IMR-90 (cell line): ENCODE results near the gene SMCO4. TPM values are rescaled to one million over a fixed set of nuclear protein-coding genes. Genes with fewer than 3 reads are reported as not detected.

Experiments
- ATAC-seq: fragments of 200-7000 bp; cut with Tn5 transposase; 2 replicates; pipeline ENCODE4 v1.9.1; 2020; ENCODE audit warnings: low read depth, mild to moderate bottlenecking, moderate library complexity
- BruUV-seq: library from RNA; stranded (reverse); fragments of 400-500 nt; replicated peaks from 2 replicates; lab custom pipeline; 2021; lab: Mats Ljungman, UMichigan
- CTCF ChIA-PET: fragments of 300-600 bp; formaldehyde crosslinking; extraction: SDS; loops from one replicate; lab custom pipeline; 2021; ENCODE audit warnings: antibody characterized with exemption; lab: Yijun Ruan, JAX
- POLR2A ChIA-PET: fragments of 300-600 bp; sonication (Branson Sonifier 250); formaldehyde crosslinking; loops from one replicate; lab custom pipeline; 2022; ENCODE audit warnings: antibody characterized with exemption; ENCODE audit not compliant: unreplicated experiment; lab: Charles Lee
- DNase-seq: peaks from one replicate; pipeline ENCODE4 v3.0.0; 2013
- H2AFZ ChIP-seq: replicated peaks from 2 replicates; pipeline ENCODE3; 2013; ENCODE audit warnings: low read length, mild to moderate bottlenecking; ENCODE audit not compliant: poor library complexity
- H2AK5ac ChIP-seq: 2 replicates; pipeline ENCODE4 v1.6.1; 2013; ENCODE audit warnings: low read depth, low read length, inconsistent platforms
- H2AK9ac ChIP-seq: replicated peaks from 2 replicates; pipeline ENCODE3; 2013; ENCODE audit warnings: mild to moderate bottlenecking, low read depth, low read length, moderate library complexity; ENCODE audit not compliant: poor library complexity
- H2BK120ac ChIP-seq: 2 replicates; pipeline ENCODE4 v1.6.1; 2013; ENCODE audit warnings: low read depth, low read length, inconsistent platforms
- H2BK15ac ChIP-seq: 3 replicates; pipeline ENCODE4 v1.6.1; 2013; ENCODE audit warnings: low read depth, low read length, inconsistent platforms
- H2BK20ac ChIP-seq: 2 replicates; pipeline ENCODE4 v1.6.1; 2013; ENCODE audit warnings: low read depth, mild to moderate bottlenecking, inconsistent platforms, low read length, moderate library complexity
- H2BK5ac ChIP-seq: 2 replicates; pipeline ENCODE4 v1.6.1; 2013; ENCODE audit warnings: mild to moderate bottlenecking, low read depth, low read length, inconsistent platforms; ENCODE audit not compliant: poor library complexity, severe bottlenecking
- H3K14ac ChIP-seq: replicated peaks from 2 replicates; pipeline ENCODE4 v1.6.1; 2013; ENCODE audit warnings: low read depth, low read length, inconsistent platforms
- H3K18ac ChIP-seq: 2 replicates; pipeline ENCODE4 v1.6.1; 2013; ENCODE audit warnings: low read depth, low read length, control low read depth
- H3K23ac ChIP-seq: 2 replicates; pipeline ENCODE4 v1.6.1; 2013; ENCODE audit warnings: low read depth, low read length, inconsistent platforms
- H3K27ac ChIP-seq: 2 replicates; pipeline ENCODE4 v1.5.1; 2013; ENCODE audit warnings: mild to moderate bottlenecking, control low read depth, low read length; ENCODE audit not compliant: insufficient read depth
- H3K27me3 ChIP-seq: 2 replicates; pipeline ENCODE4 v1.6.1; 2013; ENCODE audit warnings: low read length; ENCODE audit not compliant: control insufficient read depth, insufficient read depth
- H3K36me3 ChIP-seq: 2 replicates; pipeline ENCODE4 v1.6.1; 2013; ENCODE audit warnings: low read length, mixed read lengths; ENCODE audit not compliant: control insufficient read depth, insufficient read depth
- H3K4ac ChIP-seq: 2 replicates; pipeline ENCODE4 v1.6.1; 2013; ENCODE audit warnings: low read depth, low read length, inconsistent platforms
- H3K4me1 ChIP-seq: 2 replicates; pipeline ENCODE4 v1.6.1; 2013; ENCODE audit warnings: low read length, mixed read lengths; ENCODE audit not compliant: control insufficient read depth, insufficient read depth
- H3K4me2 ChIP-seq: 2 replicates; pipeline ENCODE4 v1.6.1; 2013; ENCODE audit warnings: low read depth, mild to moderate bottlenecking, control low read depth, low read length, moderate library complexity
- H3K4me3 ChIP-seq: 2 replicates; pipeline ENCODE4 v1.5.1; 2013; ENCODE audit warnings: low read depth, mild to moderate bottlenecking, control low read depth, low read length, moderate library complexity; ENCODE audit not compliant: insufficient read depth
- H3K56ac ChIP-seq: 2 replicates; pipeline ENCODE4 v1.6.1; 2013; ENCODE audit warnings: low read length, inconsistent platforms; ENCODE audit not compliant: insufficient read depth; ENCODE audit errors: extremely low read depth
- H3K79me1 ChIP-seq, 2 experiments: 2 replicates each; pipeline ENCODE4 v1.6.1; 2013; ENCODE audit warnings: low read length in 2 of 2, inconsistent platforms in 1 of 2, low read depth in 1 of 2
- H3K9ac ChIP-seq: 2 replicates; pipeline ENCODE4 v1.6.1; 2013; ENCODE audit warnings: low read depth, low read length, control low read depth
- H3K9me1 ChIP-seq: 2 replicates; pipeline ENCODE4 v1.6.1; 2013; ENCODE audit warnings: low read length, inconsistent platforms; ENCODE audit not compliant: insufficient read depth
- H3K9me3 ChIP-seq: 2 replicates; pipeline ENCODE4 v1.6.1; 2013; ENCODE audit warnings: low read length; ENCODE audit not compliant: control insufficient read depth, insufficient read depth
- H4K20me1 ChIP-seq: 2 replicates; pipeline ENCODE4 v1.6.1; 2013; ENCODE audit warnings: low read length, inconsistent platforms; ENCODE audit not compliant: insufficient read depth
- H4K5ac ChIP-seq: 2 replicates; pipeline ENCODE4 v1.6.1; 2013; ENCODE audit warnings: mild to moderate bottlenecking, low read depth, low read length, control low read depth
- H4K8ac ChIP-seq, 2 experiments: 2 replicates each; pipeline ENCODE4 v1.6.1; 2013; ENCODE audit warnings: low read depth in 2 of 2, low read length in 2 of 2, control low read depth in 1 of 2, inconsistent platforms in 1 of 2
- H4K91ac ChIP-seq: 2 replicates; pipeline ENCODE4 v1.6.1; 2013; ENCODE audit warnings: low read depth, low read length, inconsistent platforms; ENCODE audit not compliant: insufficient read depth
- BHLHE40 ChIP-seq: fragments of 150-350 bp; IDR thresholded peaks from 2 replicates; pipeline ENCODE4 v1.6.1; 2016; ENCODE audit warnings: mild to moderate bottlenecking, low read depth, low read length
- CEBPB ChIP-seq: IDR thresholded peaks from 2 replicates; pipeline ENCODE4 v1.6.1; 2012; ENCODE audit warnings: low read depth, low read length, improper control_type of control experiment
- CHD1 ChIP-seq: IDR thresholded peaks from 2 replicates; pipeline ENCODE4 v1.6.1; 2012; ENCODE audit warnings: low read depth, low read length, improper control_type of control experiment
- MAZ ChIP-seq: IDR thresholded peaks from 2 replicates; pipeline ENCODE4 v1.6.1; 2012; ENCODE audit warnings: low read depth, mild to moderate bottlenecking, low read length, improper control_type of control experiment, moderate library complexity, borderline replicate concordance
- RAD21 ChIP-seq: IDR thresholded peaks from 2 replicates; pipeline ENCODE4 v1.6.1; 2012; ENCODE audit warnings: low read length, improper control_type of control experiment
- WGBS, 2 experiments: methylation state at CpG; one replicate each; pipeline versions ENCODE4 v1.1.5 to v1.1.7; 2013; ENCODE audit warnings: missing lambda C conversion rate in 2 of 2; ENCODE audit not compliant: insufficient read length in 1 of 2; ENCODE audit errors: extremely low coverage in 2 of 2; 5-methylcytosine and 5-hydroxymethylcytosine counted together
- dilution Hi-C: fragments of 300-500 bp; cut with HindIII; formaldehyde crosslinking; loops from one replicate; pipeline ENCODE4 v1.14.3; 2018; ENCODE audit warnings: low sequenced_read_pairs; ENCODE audit not compliant: unreplicated experiment
- in situ Hi-C: fragments of 300-500 bp; cut with MboI; formaldehyde crosslinking; loops from 3 replicates; pipeline ENCODE4 v1.14.3; 2019; ENCODE audit warnings: low sequenced_read_pairs, inconsistent platforms, mixed read lengths
- intact Hi-C: fragments of 100-400 bp; cut with micrococcal nuclease; formaldehyde crosslinking; loops from 2 replicates; pipeline ENCODE4 v1.10.0; 2022
- polyA plus RNA-seq, 3 experiments: library from polyadenylated mRNA; depleted of rRNA; stranded (reverse); fragments of >200 nt; gene quantifications; 2 replicates each; pipeline ENCODE4 v1.2.3, GENCODE V29; 2012; ENCODE audit warnings: low replicate concordance in 1 of 3
- total RNA-seq: library from RNA; depleted of rRNA; stranded (reverse); fragments of >200 nt; gene quantifications from 2 replicates; pipeline ENCODE4 v1.2.3, GENCODE V29; 2012
- TF ChIP-seq, protein P1 (sequence below): conservative IDR thresholded peaks from 2 replicates; pipeline ENCODE4 v1.5.1; 2012; ENCODE audit warnings: mild to moderate bottlenecking, low read depth, low read length, improper control_type of control experiment
- TF ChIP-seq, protein P2 (sequence below): fragments of 150-350 bp; IDR thresholded peaks from 2 replicates; pipeline ENCODE4 v1.6.1; 2017; ENCODE audit warnings: mild to moderate bottlenecking, antibody characterized with exemption, low read length, low read depth

SMCO4 gene
- total and polyA plus RNA-seq, 2 of the 4 experiments (the other 2 are of a cell fraction): 2.2 to 17.7 TPM

GRCh38 chr11:93481696-93482095 lies 61.5 kb downstream of the SMCO4 start:
- no peak overlapping the region for H4K91ac ChIP-seq
- dilution Hi-C loops: no loop called here
- H3K9me1 ChIP-seq: peaks cover 11% of the 10 kb centered on the region
- no peak for TF ChIP-seq CHD1
- TF ChIP-seq RAD21: no peak
- TF ChIP-seq, protein P1, sequence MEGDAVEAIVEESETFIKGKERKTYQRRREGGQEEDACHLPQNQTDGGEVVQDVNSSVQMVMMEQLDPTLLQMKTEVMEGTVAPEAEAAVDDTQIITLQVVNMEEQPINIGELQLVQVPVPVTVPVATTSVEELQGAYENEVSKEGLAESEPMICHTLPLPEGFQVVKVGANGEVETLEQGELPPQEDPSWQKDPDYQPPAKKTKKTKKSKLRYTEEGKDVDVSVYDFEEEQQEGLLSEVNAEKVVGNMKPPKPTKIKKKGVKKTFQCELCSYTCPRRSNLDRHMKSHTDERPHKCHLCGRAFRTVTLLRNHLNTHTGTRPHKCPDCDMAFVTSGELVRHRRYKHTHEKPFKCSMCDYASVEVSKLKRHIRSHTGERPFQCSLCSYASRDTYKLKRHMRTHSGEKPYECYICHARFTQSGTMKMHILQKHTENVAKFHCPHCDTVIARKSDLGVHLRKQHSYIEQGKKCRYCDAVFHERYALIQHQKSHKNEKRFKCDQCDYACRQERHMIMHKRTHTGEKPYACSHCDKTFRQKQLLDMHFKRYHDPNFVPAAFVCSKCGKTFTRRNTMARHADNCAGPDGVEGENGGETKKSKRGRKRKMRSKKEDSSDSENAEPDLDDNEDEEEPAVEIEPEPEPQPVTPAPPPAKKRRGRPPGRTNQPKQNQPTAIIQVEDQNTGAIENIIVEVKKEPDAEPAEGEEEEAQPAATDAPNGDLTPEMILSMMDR: no peak
- no peak for TF ChIP-seq MAZ
- no peak for TF ChIP-seq CEBPB
- TF ChIP-seq BHLHE40: no peak
- TF ChIP-seq, protein P2, sequence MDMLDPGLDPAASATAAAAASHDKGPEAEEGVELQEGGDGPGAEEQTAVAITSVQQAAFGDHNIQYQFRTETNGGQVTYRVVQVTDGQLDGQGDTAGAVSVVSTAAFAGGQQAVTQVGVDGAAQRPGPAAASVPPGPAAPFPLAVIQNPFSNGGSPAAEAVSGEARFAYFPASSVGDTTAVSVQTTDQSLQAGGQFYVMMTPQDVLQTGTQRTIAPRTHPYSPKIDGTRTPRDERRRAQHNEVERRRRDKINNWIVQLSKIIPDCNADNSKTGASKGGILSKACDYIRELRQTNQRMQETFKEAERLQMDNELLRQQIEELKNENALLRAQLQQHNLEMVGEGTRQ: no peak
- H3K27ac ChIP-seq: no peak overlapping the region
- ChIA-PET POLR2A (no interaction called here), CTCF (interaction anchor here (1.4 kb wide), 1 partner anchor 14 kb away, joined by 3 read pairs; no protein-coding TSS in a partner anchor)
- H3K4ac ChIP-seq: no peak overlapping the region
- no peak overlapping the region for H3K56ac ChIP-seq
- H3K4me1 ChIP-seq: peaks cover 5% of the 10 kb centered on the region
- no peak overlapping the region for H2BK5ac ChIP-seq
- H3K18ac ChIP-seq: no peak overlapping the region
- H2AK9ac ChIP-seq: no peak overlapping the region
- H3K9ac ChIP-seq: no peak overlapping the region
- BruUV-seq: no TSS peak
- H3K9me3 ChIP-seq: no peaks in the 10 kb centered on the region
- no peak for DNase-seq
- no peak overlapping the region for H3K14ac ChIP-seq
- no peak overlapping the region for H4K8ac ChIP-seq
- H2BK120ac ChIP-seq: no peak overlapping the region
- intact Hi-C loops: no loop called here
- H3K27me3 ChIP-seq: no peaks in the 10 kb centered on the region
- H2AFZ ChIP-seq: no peak overlapping the region
- H2AK5ac ChIP-seq: no peak overlapping the region
- H4K5ac ChIP-seq: no peak overlapping the region
- H4K20me1 ChIP-seq: no peaks in the 10 kb centered on the region; the same call in none of the 2 replicates
- no peak overlapping the region for H3K4me2 ChIP-seq
- ATAC-seq: no peak
- no peak overlapping the region for H3K23ac ChIP-seq
- H3K79me1 ChIP-seq: 0 out of 4 replicates have a peak, but pooled peaks cover 0 to 4% of the 10 kb centered on the region in 2 experiments
- no peaks in the 10 kb centered on the region for H3K36me3 ChIP-seq
- 80% methylated on average over 4 of the region's 6 CpGs; no CpG with 5 or more reads in 1 of the 2 experiments for WGBS, 2 experiments
- no peak overlapping the region for H3K4me3 ChIP-seq
- no peak overlapping the region for H2BK15ac ChIP-seq
- in situ Hi-C loops: no loop called here
- no peak overlapping the region for H2BK20ac ChIP-seq
